ENCODE data around the gene STAT5B.

GRCh38 chr17:42233156-42233555, 43.0 kb downstream of the STAT5B start:
- TF ChIP-seq POLR2A (IDR thresholded peaks at IDR 0.05; ENCODE audit: borderline replicate concordance, extremely low read depth, insufficient read depth, insufficient read length) (no peak), CEBPB (IDR thresholded peaks at IDR 0.05; ENCODE audit: low read depth) (no peak)

Measured in HCT116 (cell line).